HG03135 (cell line): ENCODE data around the gene TMEM151B.
A peak's percentile ranks its signal among the peaks of the same experiment; 100 is the strongest.
"Not testable (repeated sequence)": the region's sequence is repeated elsewhere in the genome, so short reads cannot be mapped to it uniquely, and the experiment has no call there.

Experiments used
- ATAC-seq: cut with Tn5 transposase; IDR thresholded peaks from one replicate; pipeline ENCODE4 v1.9.1; 2021; ENCODE audit warnings: mild to moderate bottlenecking, moderate library complexity; ENCODE audit not compliant: unreplicated experiment

The TMEM151B gene

DNA sequence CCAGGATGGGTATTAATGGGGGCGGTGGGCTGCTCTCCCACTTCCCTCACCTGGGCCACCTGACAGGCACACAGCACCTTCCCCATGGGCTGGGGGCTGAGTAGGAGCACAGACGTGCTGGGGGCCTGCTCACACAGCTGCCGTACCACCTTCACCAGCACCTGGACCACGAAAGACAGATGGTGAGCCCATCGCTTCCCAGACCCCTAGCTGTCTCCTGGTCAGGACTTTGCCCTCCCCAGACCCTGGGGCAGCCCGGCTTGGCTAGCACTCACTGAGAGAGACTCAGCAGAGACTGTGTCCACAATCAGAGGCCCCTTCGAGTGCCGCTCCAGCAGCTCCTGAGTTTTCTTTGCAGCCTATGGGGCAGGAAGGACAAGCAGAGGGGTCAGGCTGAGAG, 30.9 kb downstream of the TMEM151B start:
- no peak for ATAC-seq

DNA sequence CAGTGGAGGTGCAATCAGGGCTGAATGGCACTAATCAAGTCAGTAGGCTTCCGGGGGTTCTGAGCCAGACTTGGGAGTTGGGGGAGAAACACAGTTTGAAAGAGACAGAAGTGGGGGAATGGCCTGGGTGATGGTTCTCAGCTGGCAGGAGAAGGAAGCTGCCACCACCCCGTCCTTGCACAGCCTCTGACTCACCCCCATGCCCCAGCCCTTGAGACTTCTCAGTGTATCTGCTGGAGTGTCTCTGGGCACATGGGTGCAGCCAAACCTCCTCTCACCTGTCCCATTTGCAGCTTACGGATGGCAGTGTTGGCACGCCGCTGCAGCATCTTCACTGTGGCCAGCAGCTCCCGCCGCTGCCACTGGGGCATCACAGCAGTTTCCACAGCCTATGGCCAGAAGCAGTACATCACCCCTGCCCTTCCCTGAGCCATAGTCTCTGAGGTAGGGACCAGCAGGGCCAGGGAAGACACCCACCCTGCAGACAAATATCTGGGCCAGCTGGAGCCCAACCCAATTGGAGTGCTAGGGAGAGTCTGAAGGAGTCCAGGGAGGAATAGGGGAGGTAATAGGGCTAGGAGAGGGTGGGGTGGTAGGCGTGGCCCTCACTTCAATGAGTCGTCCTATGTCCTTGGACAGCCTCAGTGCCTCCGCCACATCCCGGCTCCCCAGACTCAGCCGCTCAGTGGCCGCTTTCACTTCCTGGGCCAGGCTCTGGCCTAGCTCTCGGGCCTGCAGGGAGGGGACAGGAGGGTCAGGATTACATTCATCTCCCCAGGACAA, 31.7 kb downstream of the TMEM151B start:
- no peak for ATAC-seq

DNA sequence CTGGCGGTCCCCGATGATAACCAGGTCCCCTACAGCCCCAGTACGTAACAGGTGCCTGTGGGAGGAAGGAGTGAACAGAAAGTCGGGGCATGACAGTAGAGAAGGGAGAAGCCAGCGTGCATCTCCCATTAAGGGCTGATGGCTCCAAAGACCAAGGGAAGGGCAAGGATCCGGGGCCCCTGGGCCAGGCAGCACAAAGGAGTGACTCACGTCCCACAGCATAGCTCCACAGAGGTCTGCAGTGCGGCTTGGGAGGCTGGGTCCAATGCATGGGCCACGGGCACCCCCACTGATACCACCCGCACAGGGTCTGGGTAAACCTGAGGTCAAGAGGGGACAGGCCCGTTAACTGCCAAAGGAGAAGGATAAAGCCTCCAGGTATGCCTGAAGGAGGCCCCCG, 32.6 kb downstream of the TMEM151B start:
- ATAC-seq: no peak

DNA sequence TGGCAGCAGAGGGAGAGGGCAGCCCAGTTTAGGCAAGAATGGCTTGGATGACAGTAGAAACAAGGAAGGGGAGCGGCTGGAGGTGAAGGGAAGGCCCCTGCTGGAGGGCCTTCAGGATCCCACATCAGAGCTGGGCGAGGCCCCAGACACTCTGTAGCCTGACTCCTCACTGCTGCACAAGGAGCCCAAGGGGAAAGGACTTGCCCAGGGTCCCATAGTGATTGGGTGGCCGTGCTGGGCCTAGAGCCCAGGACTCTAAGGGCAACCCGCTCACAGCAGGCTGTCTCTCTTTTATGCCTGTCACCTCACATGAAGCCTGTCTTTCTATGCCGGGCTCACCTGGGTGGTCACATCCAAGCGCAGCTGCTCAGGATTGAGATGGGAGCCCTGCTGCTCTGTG, 33.6 kb downstream of the TMEM151B start:
- no peak for ATAC-seq

DNA sequence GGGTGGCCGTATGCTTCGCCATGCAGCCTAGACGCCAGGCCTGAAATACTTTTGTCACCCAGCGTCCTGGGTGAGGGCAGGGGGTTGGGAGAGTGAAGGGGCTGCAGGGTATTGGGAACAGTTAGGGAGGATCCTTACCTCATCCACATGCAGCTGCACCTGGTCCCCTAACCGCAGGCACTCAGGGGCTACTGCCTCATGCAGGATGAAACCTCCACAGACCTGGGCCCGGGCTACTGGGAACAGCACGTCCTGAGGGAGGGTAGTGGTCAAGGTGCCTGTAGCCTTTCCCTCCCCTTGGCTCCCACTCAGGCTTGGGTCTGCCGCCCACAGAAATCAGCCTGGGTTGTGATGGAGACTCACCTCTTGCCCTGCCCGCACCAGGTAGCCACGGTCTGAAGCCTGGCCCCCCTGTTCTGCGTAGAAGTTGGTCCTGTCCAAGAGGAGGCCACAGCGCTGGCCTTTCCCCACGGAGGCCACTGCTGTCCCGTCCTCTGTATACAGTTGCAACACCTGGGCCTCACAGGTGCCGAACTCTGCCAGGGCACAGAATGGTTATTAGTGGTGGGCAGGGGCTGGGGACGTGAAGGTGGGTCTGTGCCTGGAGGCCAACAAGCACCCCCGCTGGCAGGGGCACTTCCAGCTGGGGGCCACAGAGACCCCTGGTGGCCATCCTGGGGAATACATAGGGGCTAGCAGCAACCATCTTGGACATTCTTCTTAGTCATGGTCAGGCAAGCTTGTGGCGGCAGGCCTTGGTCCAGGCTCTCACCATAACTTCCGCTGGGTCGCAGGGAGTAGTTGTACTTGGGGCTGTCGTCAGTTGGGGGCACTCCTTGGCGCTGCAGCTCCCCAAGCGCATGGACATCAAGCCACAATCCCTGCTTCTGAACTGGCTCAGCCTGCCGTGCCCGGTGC, 34.3 kb downstream of the TMEM151B start:
- ATAC-seq: no peak

DNA sequence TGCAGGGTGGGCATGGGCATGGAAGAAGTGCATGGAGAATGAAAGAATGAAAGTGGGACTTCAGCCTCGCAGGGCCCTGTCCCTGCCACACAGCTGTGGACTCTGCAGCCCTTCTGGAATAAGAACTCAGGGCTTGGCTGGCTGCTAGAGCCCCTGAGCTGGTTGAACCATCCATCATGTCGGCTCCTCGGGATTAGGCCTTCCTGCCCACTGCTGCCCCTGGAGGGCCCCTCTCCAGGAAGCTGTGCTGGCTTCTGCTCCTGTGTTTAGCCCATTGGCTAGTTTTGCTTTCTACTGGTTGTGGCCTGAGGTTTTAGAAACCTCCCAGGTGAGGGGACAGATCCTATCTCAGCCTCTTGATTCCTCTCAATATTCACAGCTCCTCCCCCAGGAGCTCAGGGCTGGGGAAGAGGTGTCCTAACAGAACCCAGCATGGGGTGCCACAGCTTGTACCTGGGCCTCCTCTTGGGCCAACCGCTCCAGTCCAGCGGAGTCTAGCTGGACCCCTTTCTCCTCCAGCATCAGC, 35.0 kb downstream of the TMEM151B start:
- ATAC-seq: no peak

DNA sequence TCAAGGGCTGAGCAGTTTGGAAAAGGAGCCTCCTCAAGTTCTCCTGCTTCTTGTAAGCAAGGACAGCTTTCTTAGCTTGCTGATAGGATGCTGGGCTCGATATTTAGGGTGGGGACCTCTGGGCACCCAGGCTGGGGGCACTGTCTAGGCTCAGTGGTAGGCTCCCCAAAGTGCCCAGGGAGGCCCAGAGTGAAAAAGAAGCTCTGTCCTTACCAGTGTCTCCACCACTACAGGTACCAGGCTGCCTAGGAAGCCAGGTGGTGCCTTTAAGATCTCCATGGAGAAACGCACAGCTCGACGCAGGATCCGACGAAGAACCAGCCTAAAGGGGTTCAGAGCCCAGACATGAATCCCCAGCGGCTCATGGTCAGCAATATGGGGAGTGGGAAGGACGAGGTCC, 36.5 kb downstream of the TMEM151B start:
- ATAC-seq: no peak

DNA sequence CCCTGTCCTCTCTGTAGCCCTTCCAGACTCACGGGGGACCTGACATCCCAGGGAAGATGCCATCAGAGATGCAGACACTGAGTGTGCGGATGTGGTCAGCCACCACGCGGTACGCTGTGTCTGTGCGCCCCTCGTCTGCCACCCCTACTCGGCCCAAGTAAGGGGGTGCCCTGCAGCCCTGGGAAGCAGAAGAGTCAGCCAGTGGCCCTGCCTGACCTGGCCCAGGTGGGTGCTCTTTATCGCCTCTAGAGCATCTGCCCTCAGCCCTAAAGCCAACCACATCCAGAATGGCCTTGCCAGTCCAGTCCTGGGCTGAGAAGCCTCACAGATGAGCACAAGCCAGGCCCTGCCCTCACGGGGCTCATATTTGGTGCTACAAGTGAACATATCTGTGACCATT, 37.0 kb downstream of the TMEM151B start:
- no peak for ATAC-seq

DNA sequence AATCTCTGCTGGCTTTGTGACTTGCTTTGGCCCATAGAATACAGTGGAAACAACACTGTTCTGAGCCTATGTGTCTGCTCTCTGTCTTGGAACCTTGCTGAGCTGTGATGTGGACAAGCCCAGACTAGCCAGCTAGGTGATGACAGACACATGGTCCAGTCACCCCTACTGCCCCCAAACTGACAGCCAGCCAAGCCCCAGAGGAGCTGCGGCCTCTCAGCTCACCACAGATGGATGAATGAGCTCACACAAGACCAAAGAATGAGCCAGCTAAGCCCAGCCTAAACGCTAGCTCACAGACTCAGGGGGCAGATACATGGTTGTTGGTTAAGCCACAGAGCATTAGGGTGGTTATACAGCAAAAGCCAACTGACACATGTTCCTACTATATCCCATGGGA, 38.8 kb downstream of the TMEM151B start:
- no peak for ATAC-seq

DNA sequence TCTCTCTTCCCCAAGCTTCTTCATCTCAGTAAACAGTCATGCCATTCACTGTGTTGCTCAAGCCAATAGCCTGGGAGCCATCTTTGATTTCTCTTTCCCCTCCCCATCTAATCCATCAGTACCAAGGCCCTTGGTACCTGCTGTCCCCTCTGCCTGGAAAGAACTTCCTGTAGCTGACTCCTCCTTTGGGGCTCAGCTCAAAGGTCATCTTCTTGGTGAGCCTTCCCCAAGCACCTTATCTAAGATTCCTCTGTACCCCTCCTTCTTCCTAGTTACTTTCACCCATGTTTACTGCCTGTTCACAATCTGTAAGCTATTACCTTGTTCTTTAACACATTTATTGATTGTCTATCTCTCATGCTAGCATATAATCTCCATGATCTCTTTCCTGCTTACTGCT, 39.4 kb downstream of the TMEM151B start:
- ATAC-seq: no peak

DNA sequence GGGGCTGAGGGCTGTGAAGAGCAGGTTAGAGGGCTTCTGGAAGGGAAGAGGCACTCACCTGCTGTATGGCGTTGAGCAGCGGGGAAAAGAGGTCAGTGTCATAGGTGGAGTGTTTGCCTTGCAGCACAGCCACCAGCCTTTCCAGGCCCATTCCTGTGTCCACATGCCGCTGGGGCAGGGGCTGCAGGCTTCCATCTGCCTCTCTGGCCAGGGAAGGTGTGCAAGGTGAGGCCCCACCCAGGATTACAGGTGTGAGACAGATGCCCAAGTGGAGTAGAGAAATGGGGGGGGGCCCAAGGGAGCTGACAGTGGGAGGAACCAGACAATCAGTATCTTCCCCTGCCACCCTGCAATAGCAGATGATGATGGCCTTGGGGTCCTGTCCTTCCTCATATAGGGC, 40.0 kb downstream of the TMEM151B start:
- ATAC-seq: no peak

DNA sequence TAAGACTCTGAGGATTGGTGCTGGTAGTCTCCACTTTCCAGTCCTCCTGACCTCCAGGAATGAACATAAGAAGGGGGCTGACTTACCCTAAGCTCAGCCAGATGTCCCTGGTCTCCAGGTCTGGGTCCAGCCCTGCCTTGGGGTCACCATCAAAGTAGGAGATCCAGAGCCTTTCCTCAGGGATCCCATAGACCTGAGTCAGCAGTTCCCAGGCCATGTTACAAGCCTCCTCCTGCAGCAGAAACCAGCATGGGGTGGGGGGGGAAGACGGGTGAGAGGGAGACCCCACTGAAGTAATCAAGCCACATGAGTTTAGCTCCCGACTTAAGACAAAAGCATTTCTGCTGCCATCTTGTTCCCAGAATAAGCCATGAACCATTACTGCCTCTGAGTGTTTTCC, 41.1 kb downstream of the TMEM151B start:
- no peak for ATAC-seq

DNA sequence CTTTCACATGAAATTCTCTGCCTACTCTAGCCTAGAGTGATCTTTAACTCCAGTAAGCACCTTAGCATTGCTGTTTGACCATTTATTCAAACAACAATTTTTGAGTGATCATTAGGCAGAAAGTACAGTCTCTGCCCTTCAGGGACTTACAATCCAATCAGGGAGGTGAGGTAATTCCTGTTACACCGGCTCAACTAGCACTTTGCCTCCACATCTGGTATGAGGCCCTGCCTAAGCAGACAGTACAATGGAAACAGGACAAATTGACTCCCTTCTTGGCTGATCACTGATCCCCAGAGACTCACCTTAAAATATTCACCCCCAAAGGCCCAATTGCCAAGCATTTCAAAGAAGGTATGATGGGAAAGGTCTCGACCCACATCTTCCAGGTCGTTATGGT, 41.5 kb downstream of the TMEM151B start:
- no peak for ATAC-seq

DNA sequence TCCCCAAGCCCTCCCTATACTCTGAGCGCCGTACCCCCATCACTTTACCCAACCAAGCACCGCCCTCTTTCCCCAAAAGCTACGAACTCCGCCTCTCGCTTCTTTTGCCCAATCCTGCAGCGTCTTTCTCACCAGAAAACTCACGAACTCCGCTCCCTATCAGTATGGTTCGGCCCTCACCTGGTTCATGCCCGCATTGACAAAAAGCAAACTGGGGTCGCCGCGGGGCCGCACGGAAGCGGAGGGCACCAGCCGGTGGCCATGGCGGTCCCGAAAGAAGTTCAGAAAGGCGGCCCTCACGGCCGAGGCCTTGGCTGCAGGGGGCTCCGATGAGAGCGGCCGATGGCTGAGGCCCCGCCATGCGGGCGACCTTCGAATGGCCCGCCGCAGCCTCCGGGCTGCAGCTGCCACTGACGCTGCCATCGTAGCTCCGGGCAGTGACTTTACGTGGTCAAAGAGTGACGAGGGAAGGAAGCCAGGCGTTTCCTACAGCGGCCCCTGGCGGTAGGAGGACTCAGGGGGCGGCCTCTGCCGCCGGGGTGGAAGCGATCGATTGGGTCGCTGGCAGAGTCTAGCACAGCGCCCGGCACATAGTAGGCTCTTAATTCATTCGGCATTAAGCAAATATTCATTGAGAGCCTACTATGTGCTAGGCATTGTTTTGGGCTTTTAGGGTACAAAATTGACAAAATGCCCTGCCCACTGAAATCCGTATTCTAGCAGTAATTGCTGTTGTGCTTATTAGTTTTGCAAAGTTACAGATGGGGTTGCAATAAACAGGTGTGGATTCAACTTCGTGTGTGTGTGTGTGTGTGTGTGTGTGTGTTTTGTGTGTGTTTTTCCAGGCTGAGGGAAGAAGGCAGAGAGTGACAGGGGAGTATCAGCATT, 42.9 kb downstream of the TMEM151B start, which contains the start of gene AARS2:
Gene AARS2 (minus strand): TSS at position 447 of the 888 bp plus-strand sequence. CDS start 24 bp downstream, at position 423.
- peak; percentile 87 for ATAC-seq

DNA sequence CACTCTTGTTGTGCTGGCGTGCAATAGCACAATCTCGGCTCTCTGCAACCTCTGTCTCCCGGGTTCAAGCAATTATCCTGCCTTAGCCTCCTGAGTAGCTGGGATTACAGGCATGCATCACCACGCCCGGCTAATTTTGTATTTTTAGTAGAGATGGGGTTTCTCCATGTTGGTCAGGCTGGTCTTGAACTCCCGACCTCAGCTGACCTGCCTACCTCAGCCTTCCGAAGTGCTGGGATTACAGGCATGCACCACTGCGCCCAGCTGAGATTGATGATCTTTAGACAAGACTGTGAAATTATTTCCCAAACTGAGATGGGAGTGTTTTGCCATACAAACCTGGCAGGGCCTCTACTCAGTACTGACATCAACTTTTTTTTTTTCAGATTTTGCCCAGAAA, 44.4 kb downstream of the TMEM151B start:
- not testable (repeated sequence) for ATAC-seq

DNA sequence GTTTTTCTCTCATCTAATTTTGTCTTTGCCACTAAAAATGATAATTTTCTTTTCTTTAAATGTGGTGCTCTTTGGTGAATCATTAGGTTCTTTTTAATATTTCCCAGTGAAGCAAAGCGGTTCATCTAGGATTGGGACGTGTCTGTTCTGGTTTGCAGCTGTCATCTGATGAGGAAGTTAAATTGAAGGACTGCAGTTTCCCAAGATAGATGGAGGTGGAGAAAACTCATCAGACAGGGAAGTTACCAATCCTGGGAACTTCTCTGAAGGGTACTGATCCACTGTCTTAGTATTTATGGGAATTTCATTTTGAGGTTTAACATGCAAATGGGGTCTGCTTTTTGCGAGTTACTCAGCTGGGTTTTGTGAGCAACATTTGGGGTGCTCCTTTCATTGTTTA, 45.3 kb downstream of the TMEM151B start:
- ATAC-seq: no peak

DNA sequence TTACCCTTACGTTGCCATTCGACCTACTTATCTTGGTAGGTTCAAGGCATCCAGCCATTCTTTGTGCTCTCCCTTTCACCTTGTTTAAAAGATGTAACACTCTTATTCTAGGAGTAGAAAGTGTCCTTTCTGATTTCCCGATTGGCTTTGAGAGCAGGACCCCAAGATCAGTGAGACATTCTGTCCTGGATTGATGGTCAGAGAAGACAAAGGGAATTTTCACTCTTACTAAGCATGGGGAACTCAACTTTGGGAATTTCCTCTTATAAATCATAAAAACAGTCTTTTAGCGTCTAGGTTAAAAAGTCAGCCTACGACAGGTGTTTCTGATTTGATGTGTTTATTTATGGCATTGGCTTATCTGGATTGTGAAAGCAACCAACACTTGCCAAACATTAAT, 45.7 kb downstream of the TMEM151B start:
- no peak for ATAC-seq

DNA sequence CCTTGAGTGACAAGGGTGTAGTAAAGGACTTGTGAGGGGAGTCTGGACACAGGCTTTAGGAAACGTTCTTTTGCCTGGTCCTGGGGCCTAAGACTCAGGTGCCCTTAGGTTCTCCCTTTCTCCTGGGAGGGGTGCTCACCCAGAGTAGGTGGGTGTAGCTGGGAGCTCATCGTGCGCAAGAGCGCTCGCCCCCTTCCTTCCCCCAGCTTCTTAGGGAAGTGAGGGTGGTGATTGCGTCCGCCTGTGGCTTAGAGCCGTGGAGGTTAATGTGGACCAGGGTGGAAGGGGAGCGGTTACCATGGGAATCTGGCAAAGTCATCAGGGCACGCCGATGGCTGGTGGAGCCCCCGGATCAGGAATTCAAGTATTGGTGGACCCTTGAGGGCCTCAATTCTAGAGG, 46.2 kb downstream of the TMEM151B start:
- ATAC-seq: no peak

DNA sequence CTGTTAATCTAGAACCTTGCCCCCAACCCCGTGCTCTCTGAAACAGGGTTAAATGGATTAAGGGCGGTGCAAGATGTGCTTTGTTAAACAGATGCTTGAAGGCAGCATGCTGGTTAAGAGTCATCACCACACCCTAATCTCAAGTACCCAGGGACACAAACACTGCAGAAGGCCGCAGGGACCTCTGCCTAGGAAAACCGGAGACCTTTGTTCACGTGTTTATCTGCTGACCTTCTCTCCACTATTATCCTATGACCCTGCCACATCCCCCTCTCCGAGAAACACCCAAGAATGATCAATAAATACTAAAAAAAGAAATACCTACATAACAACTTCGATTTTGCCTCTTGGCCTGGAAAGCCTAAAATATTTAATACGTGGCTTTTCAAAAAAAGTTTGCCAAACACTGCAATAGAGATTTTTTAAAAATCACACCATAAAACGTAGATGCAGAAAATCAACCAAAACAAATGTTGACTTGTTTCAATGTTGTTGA, 46.9 kb downstream of the TMEM151B start:
- not testable (repeated sequence) for ATAC-seq

DNA sequence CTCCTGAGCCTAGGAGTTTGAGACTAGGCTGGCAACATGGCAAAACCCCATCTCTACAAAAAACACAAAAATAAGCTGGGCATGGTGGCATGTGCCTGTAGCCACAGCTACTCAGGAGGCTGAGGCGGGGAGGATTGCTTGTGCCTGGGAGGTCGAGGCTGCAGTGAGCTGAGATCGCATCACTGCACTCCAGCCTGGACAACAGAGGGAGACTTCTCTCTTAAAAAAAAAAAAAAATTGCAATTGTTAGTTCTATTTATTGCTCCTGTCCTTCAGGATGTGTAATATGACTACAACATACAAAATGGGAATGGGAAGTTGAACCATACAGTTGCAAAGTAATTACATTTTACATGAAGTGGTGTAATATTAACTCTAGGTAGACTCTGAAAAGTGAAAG, 51.0 kb downstream of the TMEM151B start:
- no peak for ATAC-seq

DNA sequence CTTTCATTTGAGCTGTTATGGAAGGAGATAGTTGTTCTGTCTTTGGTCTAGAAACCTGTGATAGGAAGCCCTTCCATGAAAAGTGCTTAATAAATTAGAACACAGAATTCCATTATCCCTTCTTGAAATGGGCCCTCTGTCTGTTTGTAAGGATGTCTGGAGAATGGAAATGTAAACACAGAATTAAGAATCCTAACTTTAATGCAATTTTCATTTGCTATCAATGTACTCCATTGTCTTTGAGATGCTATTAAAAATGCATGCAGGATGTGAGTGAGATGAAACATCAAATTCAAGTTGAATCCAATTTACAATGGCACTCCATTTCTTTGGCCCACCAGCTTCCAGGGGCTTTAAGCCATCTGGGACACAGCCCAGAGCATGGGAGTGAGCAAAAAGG, 56.8 kb downstream of the TMEM151B start:
- no peak for ATAC-seq
